SK-N-SH treated with all-trans-retinoic acid at 6 μM for 48 hours (cell line): Measurements from ENCODE around the gene SLC51A.

Experiments used
- ATAC-seq: fragments of 200-7000 bp; cut with Tn5 transposase; 3 replicates; pipeline ENCODE4 v1.9.1; 2020; ENCODE audit warnings: mild to moderate bottlenecking, moderate library complexity
- ARNTL ChIP-seq: fragments of 450-650 bp; formaldehyde crosslinking; IDR thresholded peaks from 2 replicates; pipeline ENCODE4 v1.5.0; 2020; ENCODE audit warnings: low read depth, mild to moderate bottlenecking, moderate library complexity, borderline replicate concordance
- BACH2 ChIP-seq: fragments of 250-450 bp; sonication (Bioruptor Pico); IDR thresholded peaks from 2 replicates; pipeline ENCODE4 v1.9.0; 2021; ENCODE audit warnings: mild to moderate bottlenecking, borderline replicate concordance
- CREB5 ChIP-seq: fragments of 250-450 bp; sonication (Bioruptor Pico); IDR thresholded peaks from 2 replicates; pipeline ENCODE4 v1.5.1; 2020; ENCODE audit warnings: low read depth, mild to moderate bottlenecking, moderate library complexity
- CSRNP3 ChIP-seq: fragments of 250-450 bp; sonication (Bioruptor Pico); IDR thresholded peaks from 2 replicates; pipeline ENCODE4 v1.5.1; 2021; ENCODE audit warnings: mild to moderate bottlenecking, moderate library complexity
- ESRRG ChIP-seq: fragments of 250-450 bp; sonication (Bioruptor Pico); IDR thresholded peaks from 2 replicates; pipeline ENCODE4 v1.6.1; 2021; ENCODE audit warnings: mild to moderate bottlenecking
- ISL1 ChIP-seq: fragments of 250-450 bp; sonication (Bioruptor Pico); IDR thresholded peaks from 2 replicates; pipeline ENCODE4 v2.1.2; 2022; ENCODE audit warnings: mild to moderate bottlenecking, moderate library complexity
- OSR1 ChIP-seq: fragments of 250-450 bp; sonication (Bioruptor Pico); IDR thresholded peaks from 2 replicates; pipeline ENCODE4 v1.8.0; 2022; ENCODE audit warnings: moderate library complexity, mild to moderate bottlenecking, inconsistent platforms
- PATZ1 ChIP-seq: fragments of 250-450 bp; sonication (Bioruptor Pico); IDR thresholded peaks from 2 replicates; pipeline ENCODE4 v1.8.0; 2020; ENCODE audit warnings: mild to moderate bottlenecking, moderate library complexity, borderline replicate concordance
- POU6F1 ChIP-seq: fragments of 250-450 bp; sonication (Bioruptor Pico); IDR thresholded peaks from 2 replicates; pipeline ENCODE4 v1.8.0; 2021; ENCODE audit warnings: low read depth, mild to moderate bottlenecking, moderate library complexity, borderline replicate concordance
- PPARA ChIP-seq: fragments of 250-450 bp; sonication (Bioruptor Pico); IDR thresholded peaks from 2 replicates; pipeline ENCODE4 v1.5.0; 2020; ENCODE audit warnings: mild to moderate bottlenecking, borderline replicate concordance
- RARB ChIP-seq: fragments of 250-450 bp; sonication (Bioruptor Pico); IDR thresholded peaks from 2 replicates; pipeline ENCODE4 v1.8.0; 2021; ENCODE audit warnings: mild to moderate bottlenecking, moderate library complexity
- SNAI2 ChIP-seq: fragments of 250-450 bp; sonication (Bioruptor Pico); IDR thresholded peaks from 2 replicates; pipeline ENCODE4 v1.5.0; 2020; ENCODE audit warnings: mild to moderate bottlenecking, moderate library complexity
- TSHZ2 ChIP-seq: fragments of 250-450 bp; sonication (Bioruptor Pico); IDR thresholded peaks from 2 replicates; pipeline ENCODE4 v1.5.0; 2020; ENCODE audit warnings: mild to moderate bottlenecking, moderate library complexity
- ZC3H10 ChIP-seq: fragments of 250-450 bp; sonication (Bioruptor Pico); IDR thresholded peaks from 2 replicates; pipeline ENCODE4 v1.5.1; 2021; ENCODE audit warnings: mild to moderate bottlenecking, moderate library complexity
- ZFP3 ChIP-seq: fragments of 250-450 bp; sonication (Bioruptor Pico); IDR thresholded peaks from 2 replicates; pipeline ENCODE4 v1.5.0; 2020; ENCODE audit warnings: mild to moderate bottlenecking, moderate library complexity
- ZFP30 ChIP-seq: fragments of 450-650 bp; formaldehyde crosslinking; IDR thresholded peaks from 2 replicates; pipeline ENCODE4 v1.5.0; 2022; ENCODE audit warnings: mild to moderate bottlenecking, moderate library complexity
- ZNF565 ChIP-seq: fragments of 450-650 bp; formaldehyde crosslinking; conservative IDR thresholded peaks from 2 replicates; pipeline ENCODE4 v1.5.0; 2020; ENCODE audit warnings: low read depth, mild to moderate bottlenecking, moderate library complexity
- ZNF70 ChIP-seq: fragments of 450-650 bp; formaldehyde crosslinking; IDR thresholded peaks from 2 replicates; pipeline ENCODE4 v1.5.0; 2020; ENCODE audit warnings: mild to moderate bottlenecking, moderate library complexity
- ZNF8 ChIP-seq: fragments of 450-650 bp; formaldehyde crosslinking; IDR thresholded peaks from 2 replicates; pipeline ENCODE4 v1.5.0; 2020; ENCODE audit warnings: mild to moderate bottlenecking, moderate library complexity

Gene SLC51A

GRCh38 chr3:196177567-196177966 is 38.8 kb upstream of the SLC51A start:
- no peak for ATAC-seq

GRCh38 chr3:196177967-196178366 is 38.4 kb upstream of the SLC51A start:
- ATAC-seq, result no peak
- TF ChIP-seq CSRNP3 (no peak), RARB (CRISPR knock-in tag) (no peak)

More at GRCh38 chr3:196177567-196177966, 38.8 kb upstream of the SLC51A start:
- TF ChIP-seq TSHZ2 (CRISPR knock-in tag) (no peak), POU6F1 (CRISPR knock-in tag) (no peak), ARNTL (CRISPR knock-in tag) (no peak), PPARA (CRISPR knock-in tag) (no peak), ISL1 (no peak)

- TF ChIP-seq ZNF565 (CRISPR knock-in tag) (no peak), RARB (CRISPR knock-in tag) (no peak), ESRRG (no peak), BACH2 (CRISPR knock-in tag) (no peak), ZC3H10 (CRISPR knock-in tag) (no peak), PATZ1 (CRISPR knock-in tag) (no peak), ZNF8 (CRISPR knock-in tag) (no peak), PPARA (CRISPR knock-in tag) (no peak), CREB5 (CRISPR knock-in tag) (no peak), OSR1 (CRISPR knock-in tag) (no peak), ZFP30 (no peak), SNAI2 (CRISPR knock-in tag) (no peak)
- ATAC-seq, result no peak
Observed at GRCh38 chr3:196178993-196179379, 37.3 kb upstream of the SLC51A start.

GRCh38 chr3:196179380-196180308 is 36.7 kb upstream of the SLC51A start:
- peak; percentile 85 for ATAC-seq
- no peak for TF ChIP-seq ZFP30
- no peak for TF ChIP-seq ESRRG
- TF ChIP-seq SNAI2 (CRISPR knock-in tag), result no peak
- no peak for TF ChIP-seq ISL1
- TF ChIP-seq CSRNP3, result no peak
- no peak for TF ChIP-seq OSR1 (CRISPR knock-in tag)
- no peak for TF ChIP-seq ZFP3 (CRISPR knock-in tag)
- TF ChIP-seq ZNF70 (CRISPR knock-in tag), result no peak
- TF ChIP-seq RARB (CRISPR knock-in tag), result no peak
- TF ChIP-seq TSHZ2 (CRISPR knock-in tag), result no peak
- no peak for TF ChIP-seq CREB5 (CRISPR knock-in tag)
